GM23248 (cell line): ENCODE data around the gene PRKAB2.

Experiments used
- EZH2 ChIP-seq: fragments of 200-600 bp; sonication (generic); IDR thresholded peaks from 2 replicates; pipeline ENCODE4 v1.6.1; 2018; ENCODE audit warnings: antibody characterized with exemption, mild to moderate bottlenecking; ENCODE audit not compliant: insufficient read depth, poor library complexity, severe bottlenecking
- EZH2phosphoT487 ChIP-seq: fragments of 200-600 bp; sonication (generic); IDR thresholded peaks from 2 replicates; pipeline ENCODE4 v1.6.1; 2018; ENCODE audit warnings: antibody characterized with exemption, moderate library complexity, mild to moderate bottlenecking, low read depth; ENCODE audit not compliant: insufficient read depth

DNA sequence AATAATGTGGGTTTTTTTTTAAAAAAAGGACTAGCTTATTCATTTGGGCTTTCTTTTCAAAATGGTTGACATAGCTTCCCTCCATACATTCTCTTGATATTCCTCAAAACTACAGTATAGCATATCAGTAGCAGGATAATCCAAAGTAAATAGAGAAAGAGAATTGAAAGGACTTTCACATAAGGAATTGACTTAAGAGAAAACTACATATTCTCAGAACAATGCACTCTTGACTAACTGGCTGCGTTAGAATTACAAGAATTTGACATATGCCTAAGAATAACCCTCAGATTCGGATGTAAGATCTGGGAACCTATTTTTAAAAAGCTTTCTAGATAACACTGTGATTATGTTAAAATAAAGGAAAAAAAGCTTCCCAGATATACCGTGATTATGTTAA is 3.1 kb downstream of the PRKAB2 start:
- TF ChIP-seq EZH2phosphoT487 = no peak
- TF ChIP-seq EZH2 = no peak
